WTC11 (cell line): ENCODE data around the gene NCBP3. TPM values are rescaled to one million over a fixed set of nuclear protein-coding genes. Genes with fewer than 3 reads are reported as not detected.

Experiments used
- ATAC-seq: fragments of 200-7000 bp; cut with Tn5 transposase; 2 replicates; pipeline ENCODE4 v1.10.0; 2021; ENCODE audit warnings: mild to moderate bottlenecking, moderate library complexity
- CTCF ChIA-PET: fragments of 300-600 bp; sonication (Branson Sonifier 250); formaldehyde crosslinking; loops from one replicate; lab custom pipeline; 2021; ENCODE audit warnings: antibody characterized with exemption; lab: Charles Lee
- POLR2A ChIA-PET: fragments of 350-600 bp; sonication (Branson Sonifier 250); formaldehyde crosslinking; loops from one replicate; lab custom pipeline; 2021; ENCODE audit warnings: antibody characterized with exemption; lab: Charles Lee
- DNase-seq: peaks from one replicate; pipeline ENCODE4 v3.0.0; 2021; ENCODE audit warnings: low spot score
- H3K27ac Mint-ChIP-seq: 2 replicates; pipeline ENCODE4 v1.8.0; 2021; ENCODE audit warnings: mixed read lengths
- H3K27me3 Mint-ChIP-seq: 2 replicates; pipeline ENCODE4 v1.8.0; 2021; ENCODE audit warnings: low read depth, mild to moderate bottlenecking, moderate library complexity, mixed read lengths
- H3K36me3 Mint-ChIP-seq: 2 replicates; pipeline ENCODE4 v1.8.0; 2021; ENCODE audit warnings: mixed read lengths
- H3K4me1 Mint-ChIP-seq: 2 replicates; pipeline ENCODE4 v1.8.0; 2022; ENCODE audit warnings: mixed read lengths
- H3K4me3 Mint-ChIP-seq: 2 replicates; pipeline ENCODE4 v1.8.0; 2021; ENCODE audit warnings: mild to moderate bottlenecking, moderate library complexity, mixed read lengths
- H3K9me3 Mint-ChIP-seq: 2 replicates; pipeline ENCODE4 v1.8.0; 2021; ENCODE audit warnings: mixed read lengths
- ATF3 ChIP-seq: sonication (generic); formaldehyde crosslinking; conservative IDR thresholded peaks from 2 replicates; pipeline ENCODE4 v1.8.1; 2022; ENCODE audit warnings: mild to moderate bottlenecking, missing genetic modification reagents
- ATF6 ChIP-seq: sonication (generic); formaldehyde crosslinking; IDR thresholded peaks from 2 replicates; pipeline ENCODE4 v1.8.1; 2023; ENCODE audit warnings: mild to moderate bottlenecking, missing genetic modification reagents
- CBFB ChIP-seq: sonication (generic); formaldehyde crosslinking; IDR thresholded peaks from 2 replicates; pipeline ENCODE4 v1.8.1; 2022; ENCODE audit warnings: mild to moderate bottlenecking, low read depth, missing genetic modification reagents
- CTCF ChIP-seq: fragments of 200-600 bp; IDR thresholded peaks from 2 replicates; pipeline ENCODE4 v1.8.0; 2022; ENCODE audit warnings: antibody characterized with exemption
- E2F5 ChIP-seq: sonication (generic); formaldehyde crosslinking; IDR thresholded peaks from 2 replicates; pipeline ENCODE4 v1.8.1; 2022; ENCODE audit warnings: mild to moderate bottlenecking, moderate library complexity, missing genetic modification reagents
- ETV6 ChIP-seq: sonication (generic); formaldehyde crosslinking; IDR thresholded peaks from 2 replicates; pipeline ENCODE4 v1.8.1; 2022; ENCODE audit warnings: mild to moderate bottlenecking, missing genetic modification reagents
- GRHL2 ChIP-seq: fragments of 250-450 bp; sonication (Bioruptor Pico); IDR thresholded peaks from 2 replicates; pipeline ENCODE4 v1.8.0; 2022; ENCODE audit warnings: mild to moderate bottlenecking, moderate library complexity; ENCODE audit not compliant: insufficient replicate concordance, severe bottlenecking
- GTF2I ChIP-seq: fragments of 250-450 bp; sonication (Bioruptor Pico); conservative IDR thresholded peaks from 2 replicates; pipeline ENCODE4 v1.4.0; 2021; ENCODE audit warnings: mild to moderate bottlenecking
- HMGXB4 ChIP-seq: sonication (generic); formaldehyde crosslinking; IDR thresholded peaks from 2 replicates; pipeline ENCODE4 v1.8.1; 2023; ENCODE audit warnings: mild to moderate bottlenecking, moderate library complexity, missing genetic modification reagents
- JAZF1 ChIP-seq: fragments of 250-450 bp; sonication (Bioruptor Pico); IDR thresholded peaks from 2 replicates; pipeline ENCODE4 v1.9.0; 2021; ENCODE audit warnings: moderate library complexity, mild to moderate bottlenecking, inconsistent platforms
- NFE2L1 ChIP-seq: sonication (generic); formaldehyde crosslinking; IDR thresholded peaks from 2 replicates; pipeline ENCODE4 v1.8.1; 2023; ENCODE audit warnings: missing genetic modification reagents
- SMAD3 ChIP-seq: sonication (generic); formaldehyde crosslinking; IDR thresholded peaks from 2 replicates; pipeline ENCODE4 v1.8.0; 2022; ENCODE audit warnings: missing genetic modification reagents, mild to moderate bottlenecking, borderline replicate concordance
- SMAD4 ChIP-seq: sonication (generic); formaldehyde crosslinking; IDR thresholded peaks from 2 replicates; pipeline ENCODE4 v1.8.0; 2022; ENCODE audit warnings: mild to moderate bottlenecking, missing genetic modification reagents
- TP53 ChIP-seq: sonication (generic); formaldehyde crosslinking; IDR thresholded peaks from 2 replicates; pipeline ENCODE4 v1.8.1; 2023; ENCODE audit warnings: mild to moderate bottlenecking, missing genetic modification reagents
- USF1 ChIP-seq: sonication (generic); formaldehyde crosslinking; IDR thresholded peaks from 2 replicates; pipeline ENCODE4 v1.8.0; 2022; ENCODE audit warnings: mild to moderate bottlenecking, missing genetic modification reagents
- USF2 ChIP-seq: sonication (generic); formaldehyde crosslinking; IDR thresholded peaks from 2 replicates; pipeline ENCODE4 v1.8.1; 2023; ENCODE audit warnings: mild to moderate bottlenecking, missing genetic modification reagents, moderate library complexity
- ZBTB43 ChIP-seq: sonication (generic); formaldehyde crosslinking; IDR thresholded peaks from 2 replicates; pipeline ENCODE4 v1.8.1; 2023; ENCODE audit warnings: mild to moderate bottlenecking, missing genetic modification reagents
- ZNF138 ChIP-seq: sonication (generic); formaldehyde crosslinking; conservative IDR thresholded peaks from 2 replicates; pipeline ENCODE4 v1.8.1; 2022; ENCODE audit warnings: mild to moderate bottlenecking, moderate library complexity, missing genetic modification reagents
- ZNF281 ChIP-seq: sonication (generic); formaldehyde crosslinking; IDR thresholded peaks from 2 replicates; pipeline ENCODE4 v1.8.0; 2023; ENCODE audit warnings: mild to moderate bottlenecking, missing genetic modification reagents
- ZNF416 ChIP-seq: fragments of 250-450 bp; sonication (Bioruptor Pico); IDR thresholded peaks from 2 replicates; pipeline ENCODE4 v1.9.0; 2021; ENCODE audit warnings: mild to moderate bottlenecking, inconsistent platforms
- ZNF512 ChIP-seq: sonication (generic); formaldehyde crosslinking; IDR thresholded peaks from 2 replicates; pipeline ENCODE4 v1.8.1; 2022; ENCODE audit warnings: missing genetic modification reagents, borderline replicate concordance
- total RNA-seq: library from RNA; stranded (reverse); gene quantifications from 3 replicates; pipeline ENCODE4 v1.2.3, GENCODE V29; 2021

Gene NCBP3
- total RNA-seq, 1 experiment from 2014 or later = 48.7 TPM

- Mint-ChIP-seq H3K36me3 (no peaks in the 10 kb centered on the region), H3K27me3 (peaks cover 7% of the 10 kb centered on the region; the same call in 1 of the 2 replicates), H3K4me1 (peaks cover 32% of the 10 kb centered on the region), H3K27ac (no peak overlapping the region), H3K4me3 (peak overlapping the region; percentile 67), H3K9me3 (no peaks in the 10 kb centered on the region)
- ChIA-PET POLR2A (interaction anchor here (0.5 to 1.2 kb wide), 2 partner anchors 46 to 1956 kb away, joined by 4 to 7 read pairs; partner anchors contain the start of gene NCBP3), CTCF (interaction anchor here (0.6 to 2.9 kb wide), 13 partner anchors 11 to 210 kb away, joined by 3 to 22 read pairs (median 3); partner anchors contain the start of genes NCBP3 and P2RX1)
- DNase-seq (peak; percentile 64), ATAC-seq (peak; percentile 32)
- TF ChIP-seq USF2 (CRISPR knock-in tag) (peak; percentile 75), SMAD3 (CRISPR knock-in tag) (no peak), NFE2L1 (CRISPR knock-in tag) (peak; percentile 75), ETV6 (CRISPR knock-in tag) (no peak; the same call in 1 of the 2 replicates), ZNF138 (CRISPR knock-in tag) (0 out of 2 replicates have a peak, but pooled peaks have one; percentile 68), ZNF512 (no peak), ATF6 (CRISPR knock-in tag) (no peak), JAZF1 (CRISPR knock-in tag) (no peak), CTCF (no peak), ZNF281 (CRISPR knock-in tag) (no peak), GRHL2 (no peak), E2F5 (0 out of 2 replicates have a peak, but pooled peaks have one; percentile 28), HMGXB4 (peak; percentile 74; the same call in 1 of the 2 replicates), CBFB (CRISPR knock-in tag) (no peak), TP53 (CRISPR knock-in tag) (no peak), GTF2I (CRISPR knock-in tag) (no peak), SMAD4 (CRISPR knock-in tag) (no peak), ZBTB43 (CRISPR knock-in tag) (0 out of 2 replicates have a peak, but pooled peaks have one; percentile 37), ATF3 (CRISPR knock-in tag) (no peak), ZNF416 (CRISPR knock-in tag) (no peak), USF1 (CRISPR knock-in tag) (peak; percentile 54)
Measured at GRCh38 chr17:3892095-3892998, 46.3 kb upstream of the NCBP3 start.
